ENCODE results near the gene TRABD2B.

The TRABD2B gene

DNA sequence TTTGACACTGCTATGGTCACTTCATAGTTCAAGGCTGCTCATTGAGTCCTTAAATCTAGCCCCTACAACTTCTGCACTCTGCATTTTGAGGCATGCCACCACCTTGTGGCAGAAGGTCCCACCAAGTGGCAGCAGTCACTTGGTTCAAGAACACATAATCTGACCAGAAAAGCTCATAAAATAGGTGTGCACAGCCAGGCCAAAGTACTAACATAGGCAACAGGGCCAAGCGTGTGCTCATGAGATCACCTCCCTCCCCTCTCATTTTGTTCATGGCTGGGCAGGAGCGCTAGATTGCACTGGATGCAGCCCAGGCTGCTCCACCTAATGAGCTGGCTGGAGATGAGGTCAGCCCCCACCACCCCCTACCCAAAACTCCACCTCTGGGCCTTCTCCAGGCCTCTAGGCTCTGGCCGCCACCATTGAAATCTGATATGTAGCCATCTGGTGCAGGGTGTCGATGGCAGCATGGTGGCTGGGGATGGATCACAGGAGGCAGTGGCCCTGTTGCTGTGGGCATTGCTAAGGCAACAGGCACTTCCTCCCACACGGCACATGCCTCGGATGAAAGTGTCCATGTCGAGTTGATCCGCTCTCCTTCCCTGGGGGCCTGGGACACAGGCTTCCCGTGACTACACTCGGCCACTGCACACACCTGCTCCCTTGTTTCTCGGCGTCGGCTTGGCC is 193.2 kb downstream of the TRABD2B start:
- no peak for DNase-seq (ENCODE audit: low read depth in 2 of 2)

- DNase-seq (ENCODE audit: low read depth in 2 of 2), result no peak
Measured at GRCh38 chr1:47797575-47797974, 199.6 kb downstream of the TRABD2B start.

DNA sequence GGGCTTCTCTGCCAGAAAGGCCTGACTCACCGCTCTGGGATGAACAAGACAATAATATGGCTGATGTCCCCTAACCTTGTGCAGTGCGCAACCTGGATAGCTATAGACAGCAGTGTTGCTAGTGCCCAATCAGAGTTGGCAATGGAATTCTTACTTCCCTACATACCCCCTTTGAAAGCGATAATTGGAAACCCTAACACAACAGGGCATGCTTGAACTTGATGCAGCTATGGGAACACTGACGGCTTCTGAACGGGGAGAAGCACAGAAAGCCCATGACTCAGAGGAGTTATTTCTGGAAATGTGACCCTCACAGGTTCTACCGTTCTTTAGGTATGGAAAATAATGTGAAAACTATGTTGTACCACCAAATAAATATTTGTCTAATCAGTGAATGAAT is 200.6 kb downstream of the TRABD2B start:
- no peak for DNase-seq (ENCODE audit: low read depth in 2 of 2)

DNA sequence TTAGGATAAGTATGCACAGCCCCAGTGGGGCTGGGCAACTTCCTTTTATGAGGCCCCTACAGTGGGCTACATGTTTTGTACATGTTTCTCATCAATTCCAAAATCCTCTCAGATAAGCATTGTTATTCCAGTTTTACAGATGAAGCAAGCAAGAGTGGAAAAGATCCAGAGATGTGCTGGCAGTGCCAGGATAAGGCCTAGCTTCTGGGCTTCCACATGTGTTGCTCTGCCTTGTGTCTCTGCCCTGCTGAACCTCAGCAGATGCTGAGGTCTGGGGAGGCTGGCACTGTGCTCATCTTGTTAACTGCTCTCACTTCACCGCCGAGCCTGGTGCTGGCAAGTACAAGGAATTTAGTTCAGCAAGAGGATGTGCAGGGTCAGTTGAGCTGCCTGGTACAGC is 202.1 kb downstream of the TRABD2B start:
- DNase-seq (ENCODE audit: low read depth in 2 of 2), result no peak

DNA sequence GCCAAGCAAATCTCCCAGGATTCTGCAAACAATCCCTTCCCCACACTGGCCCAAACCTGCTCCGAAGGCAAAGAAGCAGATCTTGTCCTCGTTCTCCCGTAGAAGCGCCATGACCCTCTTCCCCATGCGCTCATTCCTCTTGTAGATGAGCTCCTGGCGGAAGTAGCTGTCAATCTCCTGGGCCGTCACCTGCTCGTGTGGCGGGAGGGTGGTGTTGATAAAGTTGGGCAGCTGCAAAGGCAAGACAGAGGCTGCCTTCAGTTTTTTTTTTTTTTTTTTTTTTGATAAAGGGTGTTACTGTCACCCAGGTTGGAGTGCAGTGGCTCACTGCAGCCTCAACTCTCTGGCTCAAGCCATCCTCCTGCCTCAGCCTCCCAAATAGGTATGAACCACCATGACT is 202.7 kb downstream of the TRABD2B start:
- no peak for DNase-seq (ENCODE audit: low read depth in 2 of 2)

DNA sequence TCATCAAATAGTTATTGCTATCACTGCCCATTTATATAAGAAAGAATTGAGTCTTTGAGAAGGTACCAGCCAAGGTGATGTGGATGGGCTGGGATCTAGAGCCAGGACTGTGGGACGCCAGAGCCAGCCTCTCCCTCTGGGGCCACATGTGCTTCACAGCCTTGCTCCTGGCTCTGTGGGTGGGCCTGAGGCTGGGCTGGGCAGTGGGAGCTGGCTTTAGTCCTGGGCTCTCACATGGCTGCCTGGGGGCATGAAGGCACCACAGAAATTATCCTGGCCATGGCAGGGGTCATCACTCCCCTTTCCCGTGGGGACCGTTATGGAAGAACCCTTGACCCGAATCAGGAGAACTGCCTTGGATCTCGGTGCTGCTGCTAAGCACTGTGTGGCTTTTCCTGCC is 203.1 kb downstream of the TRABD2B start:
- no peak for DNase-seq (ENCODE audit: low read depth in 2 of 2)

GRCh38 chr1:47793563-47793962 is 203.6 kb downstream of the TRABD2B start:
- DNase-seq (ENCODE audit: low read depth in 2 of 2), result no peak

DNA sequence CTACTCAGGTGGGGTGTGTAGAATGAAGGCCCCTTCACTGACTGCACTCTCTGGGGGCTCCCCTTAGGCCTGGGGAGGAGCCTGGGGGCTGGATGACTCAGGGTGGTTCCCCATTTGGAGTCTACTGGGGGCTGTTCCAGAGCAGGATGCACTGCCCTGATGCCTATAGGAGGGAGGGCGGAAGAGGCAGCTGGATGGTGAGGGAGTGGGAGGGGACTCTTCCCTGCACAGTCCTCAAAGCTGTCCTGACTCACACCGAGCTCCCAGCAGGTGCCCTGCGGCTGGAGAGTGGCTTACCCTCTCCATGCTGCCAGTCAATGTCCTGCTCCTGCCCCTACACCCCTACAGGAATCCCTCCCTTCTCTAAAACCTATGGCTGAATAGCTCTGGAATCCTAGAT is 204.4 kb downstream of the TRABD2B start:
- DNase-seq (ENCODE audit: low read depth in 2 of 2), result no peak

- no peak for DNase-seq (ENCODE audit: low read depth in 2 of 2)
Measured at GRCh38 chr1:47791879-47792608, 205.1 kb downstream of the TRABD2B start.

GRCh38 chr1:47788761-47789160 is 208.4 kb downstream of the TRABD2B start:
- DNase-seq (ENCODE audit: low read depth in 2 of 2), result no peak

DNA sequence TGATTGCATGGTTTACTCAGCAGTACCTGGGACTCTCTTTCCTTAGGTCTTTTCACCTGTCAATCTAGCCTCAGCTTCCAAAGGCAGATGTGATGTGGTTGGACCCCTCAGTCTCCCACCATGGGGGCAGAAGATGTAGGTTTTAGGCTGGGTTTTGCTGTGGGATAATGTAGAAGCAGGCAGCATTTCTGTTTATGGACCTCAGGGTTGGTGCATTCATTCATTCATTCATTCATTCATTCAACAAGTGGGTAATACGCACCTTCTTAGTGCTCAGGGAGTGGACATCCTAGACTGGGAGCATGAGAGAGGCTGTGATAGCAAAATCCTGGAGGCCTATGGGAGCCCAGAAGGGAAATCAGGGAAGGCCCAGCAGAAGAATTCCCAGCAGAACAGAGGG is 209.6 kb downstream of the TRABD2B start:
- DNase-seq (ENCODE audit: low read depth in 2 of 2), result no peak

DNA sequence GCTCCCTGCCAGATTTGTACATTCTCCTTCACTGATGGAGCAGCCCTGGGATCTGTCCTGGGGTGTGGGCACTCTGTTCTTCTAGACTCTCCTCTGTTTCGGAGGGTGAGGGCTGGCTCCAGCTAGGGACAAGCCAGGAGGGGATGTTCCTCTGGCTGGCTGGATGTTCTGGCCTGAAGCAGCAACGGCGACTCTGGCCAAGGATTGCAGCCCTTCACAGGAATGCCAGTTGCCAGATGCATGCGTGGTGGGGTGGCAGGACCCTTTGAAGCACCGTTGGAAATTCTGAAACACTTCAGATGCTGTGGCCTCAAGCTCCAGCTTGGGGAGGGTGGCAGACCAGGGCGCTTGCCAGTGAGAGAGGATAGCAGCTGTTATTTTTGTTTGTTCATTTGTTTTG is 210.9 kb downstream of the TRABD2B start:
- DNase-seq (ENCODE audit: low read depth in 2 of 2), result no peak

DNA sequence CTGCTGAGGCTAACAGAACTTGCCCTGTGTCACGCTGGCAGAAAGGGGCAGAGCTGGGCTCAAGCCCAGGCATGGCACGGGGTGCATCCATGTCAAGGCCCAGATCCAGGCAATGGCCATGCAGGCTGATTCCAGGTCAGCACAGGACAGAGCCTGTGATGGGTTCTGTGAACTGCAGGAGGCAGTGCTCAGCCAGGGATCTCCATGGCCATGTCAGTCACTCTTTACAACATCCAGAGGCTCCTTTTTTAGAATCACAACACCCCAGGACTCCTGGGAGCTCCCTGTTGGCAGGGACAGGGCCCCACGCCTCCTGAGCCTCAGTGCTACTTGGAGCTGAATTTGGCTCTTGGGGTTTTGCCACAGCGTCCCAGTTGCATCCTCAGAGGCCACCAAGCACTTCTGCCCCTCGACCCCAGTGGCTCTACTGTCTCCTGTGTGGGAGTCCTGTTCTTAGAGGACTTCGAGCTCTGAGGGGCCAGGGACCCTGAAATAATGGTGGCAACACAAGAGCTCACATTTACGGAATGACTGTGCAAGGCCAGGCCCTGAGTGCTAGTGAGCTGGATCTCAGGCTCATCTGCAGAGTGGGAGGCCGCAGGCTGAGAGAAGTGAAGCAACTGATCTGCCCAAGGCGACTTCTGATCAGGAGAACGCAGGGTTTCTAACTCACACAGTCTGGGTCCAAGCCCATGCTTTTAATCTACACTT is 211.5 kb downstream of the TRABD2B start:
- DNase-seq (ENCODE audit: low read depth in 2 of 2), result no peak

GRCh38 chr1:47785118-47785517 is 212.1 kb downstream of the TRABD2B start:
- DNase-seq (ENCODE audit: low read depth in 2 of 2), result no peak

DNA sequence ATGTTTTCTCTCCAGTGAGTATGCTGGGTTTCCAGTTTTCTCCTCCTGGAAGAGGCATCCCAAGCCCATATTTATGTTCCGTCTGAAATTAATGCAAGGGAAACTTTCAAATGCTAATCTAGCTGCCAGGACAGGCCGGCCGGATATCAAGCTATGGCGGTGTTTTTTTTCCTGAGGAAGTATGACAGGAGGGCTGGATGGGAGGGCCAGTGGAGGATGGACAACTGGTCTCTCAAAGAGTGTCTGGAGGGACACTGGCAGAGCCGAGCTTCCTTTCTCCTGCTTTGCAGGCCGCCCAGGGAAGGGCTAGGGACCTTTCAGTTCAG is 212.7 kb downstream of the TRABD2B start:
- DNase-seq (ENCODE audit: low read depth in 2 of 2), result no peak

DNA sequence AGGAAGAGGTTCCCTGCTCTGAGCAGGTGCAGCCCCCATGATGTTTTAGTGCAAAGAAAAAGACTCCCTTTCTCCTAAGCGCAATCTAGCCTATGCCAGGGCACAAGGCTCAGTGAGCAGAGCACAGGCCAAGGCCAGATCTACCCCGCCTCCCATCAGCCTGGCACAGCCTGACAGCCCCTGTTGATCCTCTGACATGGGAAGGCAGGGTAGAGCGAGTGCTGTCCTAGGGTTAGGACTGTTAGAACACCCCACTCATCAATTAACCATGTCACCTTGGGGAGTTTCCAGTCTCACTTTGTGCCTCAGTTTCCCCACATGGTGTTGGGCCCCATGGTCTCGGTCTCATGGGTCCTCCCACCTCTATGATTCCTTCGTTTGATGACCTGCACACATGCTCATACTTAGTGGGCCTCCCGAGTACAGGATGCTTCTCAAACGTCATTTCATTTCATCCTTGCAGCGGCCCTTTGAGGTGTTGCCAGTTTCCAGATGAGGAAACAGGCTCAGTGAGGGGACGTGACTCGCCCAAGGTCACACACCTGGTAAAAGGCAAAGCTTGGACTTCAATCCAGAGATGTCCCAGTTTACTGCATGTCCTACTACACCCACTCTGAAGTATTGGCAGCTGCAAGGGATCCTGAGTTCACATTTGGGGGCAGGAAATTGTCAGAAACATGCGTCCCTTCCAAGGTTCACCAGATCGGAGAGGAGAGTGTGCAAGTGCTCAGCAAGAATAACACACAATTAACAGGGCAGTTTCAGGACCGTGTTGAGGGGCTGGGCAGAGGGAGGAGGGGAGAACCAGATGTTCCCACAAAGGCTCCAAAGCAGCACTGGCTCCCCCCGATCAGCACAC is 213.3 kb downstream of the TRABD2B start:
- DNase-seq (ENCODE audit: low read depth in 2 of 2), result no peak

DNA sequence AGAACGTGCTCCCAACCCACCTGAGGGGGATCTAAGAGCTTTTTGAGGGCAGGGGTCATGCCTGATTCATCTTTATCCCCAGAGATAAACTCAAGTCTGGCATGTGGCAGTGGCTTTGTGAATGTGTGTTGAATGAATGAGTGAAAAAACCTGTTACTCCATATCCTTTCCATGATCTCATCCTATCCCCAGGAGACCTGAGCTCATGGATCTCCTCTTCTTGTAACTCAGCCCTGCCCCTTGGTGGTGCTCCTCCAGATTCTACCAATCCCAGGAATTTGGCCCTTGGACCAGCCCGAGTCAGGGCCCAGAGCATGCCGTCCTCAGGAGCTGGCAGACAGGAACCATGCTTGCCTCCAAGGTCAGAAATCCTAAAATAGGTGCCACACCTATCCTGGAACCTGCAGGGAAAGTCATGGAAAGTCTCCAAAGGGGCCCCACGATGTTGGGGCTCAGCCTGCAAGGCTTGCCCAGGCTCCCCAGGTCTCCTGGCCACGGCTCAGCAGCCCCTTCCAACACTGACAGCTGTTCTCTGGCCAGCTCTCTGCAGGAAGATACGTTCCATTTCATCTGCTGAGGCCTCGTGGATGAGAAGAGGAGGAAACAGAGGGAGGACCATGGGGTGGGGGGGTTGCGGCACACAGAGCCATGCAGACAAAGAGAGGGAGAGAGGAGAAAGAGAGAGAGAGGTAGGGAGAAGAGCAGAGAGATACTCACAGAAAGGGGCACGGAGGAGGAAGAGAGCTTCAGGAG is 214.6 kb downstream of the TRABD2B start:
- DNase-seq (ENCODE audit: low read depth in 2 of 2), result no peak

- no peak for DNase-seq (ENCODE audit: low read depth in 2 of 2)
Measured at GRCh38 chr1:47781171-47781959, 215.8 kb downstream of the TRABD2B start.

GRCh38 chr1:47780469-47780995 is 216.7 kb downstream of the TRABD2B start:
- DNase-seq (ENCODE audit: low read depth in 2 of 2), result no peak

GRCh38 chr1:47779613-47780012 is 217.6 kb downstream of the TRABD2B start:
- no peak for DNase-seq (ENCODE audit: low read depth in 2 of 2)
